HepG2 (cell line): ENCODE results near the gene CNOT8. TPM values are rescaled to one million over a fixed set of nuclear protein-coding genes. Genes with fewer than 3 reads are reported as not detected.

Source experiments
- GABPA ChIP-seq, 2 experiments: IDR thresholded peaks; 2 replicates each; pipeline ENCODE4 v1.6.1; 2011 to 2016; ENCODE audit warnings: low read depth in 2 of 2, low read length in 1 of 2, missing biosample characterization in 1 of 2, missing genetic modification characterization in 1 of 2
- IKZF4 ChIP-seq: sonication (generic); formaldehyde crosslinking; IDR thresholded peaks from 2 replicates; pipeline ENCODE4 v1.5.1; 2020; ENCODE audit warnings: borderline replicate concordance, mild to moderate bottlenecking, low read depth, missing genetic modification reagents; ENCODE audit errors: not compliant biosample characterization
- MTERF4 ChIP-seq: sonication (generic); formaldehyde crosslinking; IDR thresholded peaks from 2 replicates; pipeline ENCODE4 v1.8.0; 2023; ENCODE audit warnings: mild to moderate bottlenecking, missing genetic modification reagents
- NCOR1 ChIP-seq: fragments of 200-600 bp; sonication (generic); IDR thresholded peaks from 2 replicates; pipeline ENCODE4 v1.7.0; 2017; ENCODE audit warnings: antibody characterized with exemption, low read length, borderline replicate concordance
- NFE2L2 ChIP-seq: fragments of 150-350 bp; IDR thresholded peaks from 2 replicates; pipeline ENCODE4 v1.6.1; 2014; ENCODE audit warnings: low read length
- SMAD3 ChIP-seq: sonication (generic); formaldehyde crosslinking; IDR thresholded peaks from 2 replicates; pipeline ENCODE4 v1.4.0; 2020; ENCODE audit warnings: missing genetic modification reagents
- SP4 ChIP-seq: sonication (generic); formaldehyde crosslinking; IDR thresholded peaks from 2 replicates; pipeline ENCODE4 v1.8.1; 2023; ENCODE audit warnings: mild to moderate bottlenecking, missing genetic modification reagents
- ZFP41 ChIP-seq: sonication (generic); formaldehyde crosslinking; IDR thresholded peaks from 2 replicates; pipeline ENCODE4 v1.4.0; 2020; ENCODE audit warnings: mild to moderate bottlenecking, missing genetic modification reagents, borderline replicate concordance
- ZNF512B ChIP-seq: sonication (generic); formaldehyde crosslinking; IDR thresholded peaks from 2 replicates; pipeline ENCODE4 v1.5.1; 2020; ENCODE audit warnings: missing genetic modification reagents, mild to moderate bottlenecking, borderline replicate concordance
- ZNF552 ChIP-seq: sonication (generic); formaldehyde crosslinking; IDR thresholded peaks from 2 replicates; pipeline ENCODE4 v1.9.0; 2022; ENCODE audit warnings: missing genetic modification reagents, mild to moderate bottlenecking, borderline replicate concordance
- ZNF670 ChIP-seq: sonication (generic); formaldehyde crosslinking; IDR thresholded peaks from 2 replicates; pipeline ENCODE4 v1.8.0; 2022; ENCODE audit warnings: mild to moderate bottlenecking, missing genetic modification reagents, borderline replicate concordance
- ZSCAN22 ChIP-seq: sonication (generic); formaldehyde crosslinking; IDR thresholded peaks from 2 replicates; pipeline ENCODE4 v1.4.0; 2020; ENCODE audit warnings: mild to moderate bottlenecking, missing genetic modification reagents
- ZSCAN29 ChIP-seq: sonication (generic); formaldehyde crosslinking; conservative IDR thresholded peaks from 2 replicates; pipeline ENCODE4 v1.4.0; 2020; ENCODE audit warnings: mild to moderate bottlenecking, missing genetic modification reagents
- ZSCAN5A ChIP-seq: sonication (generic); formaldehyde crosslinking; IDR thresholded peaks from 2 replicates; pipeline ENCODE4 v1.8.0; 2022; ENCODE audit warnings: mild to moderate bottlenecking, missing genetic modification reagents, borderline replicate concordance
- polyA plus RNA-seq, 8 experiments: library from polyadenylated mRNA; depleted of rRNA in 3 of 8; stranded (reverse) in 7 of 8; unstranded in 1 of 8; fragments of >200 nt; fragmentation: Illumina TruSeq in 4 of 8; extraction: Trizol in 4 of 8; gene quantifications; 2 replicates each; pipeline versions ENCODE4 v1.2.1 to v1.2.3, GENCODE V29; 2011 to 2016; ENCODE audit warnings: low read depth in 4 of 8, missing spikeins in 1 of 8, mixed read lengths in 1 of 8; ENCODE audit not compliant: insufficient read depth in 1 of 8
- total RNA-seq, 5 experiments: library from RNA; depleted of rRNA; stranded (reverse); fragments of >200 nt; fragmentation: Illumina TruSeq; extraction: Trizol; gene quantifications; 2 replicates each; pipeline ENCODE4 v1.2.3, GENCODE V29; 2016; ENCODE audit warnings: low read depth in 1 of 5
- TF ChIP-seq, protein P1 (sequence below): sonication (generic); formaldehyde crosslinking; IDR thresholded peaks from 2 replicates; pipeline ENCODE4 v1.4.0; 2020; ENCODE audit warnings: missing genetic modification reagents
- TF ChIP-seq, protein P2 (sequence below): sonication (generic); formaldehyde crosslinking; IDR thresholded peaks from 2 replicates; pipeline ENCODE4 v1.5.0; 2020; ENCODE audit warnings: mild to moderate bottlenecking, missing genetic modification reagents
- TF ChIP-seq, protein P3 (sequence below): sonication (generic); formaldehyde crosslinking; IDR thresholded peaks from 2 replicates; pipeline ENCODE4 v1.8.0; 2022; ENCODE audit warnings: mild to moderate bottlenecking, missing genetic modification reagents; ENCODE audit not compliant: insufficient replicate concordance

The CNOT8 gene
- total and polyA plus RNA-seq, 2 of the 13 experiments (the other 11 are each of a cell fraction or from before 2014, with no cell fraction given) = 37.1 to 74.9 TPM

DNA sequence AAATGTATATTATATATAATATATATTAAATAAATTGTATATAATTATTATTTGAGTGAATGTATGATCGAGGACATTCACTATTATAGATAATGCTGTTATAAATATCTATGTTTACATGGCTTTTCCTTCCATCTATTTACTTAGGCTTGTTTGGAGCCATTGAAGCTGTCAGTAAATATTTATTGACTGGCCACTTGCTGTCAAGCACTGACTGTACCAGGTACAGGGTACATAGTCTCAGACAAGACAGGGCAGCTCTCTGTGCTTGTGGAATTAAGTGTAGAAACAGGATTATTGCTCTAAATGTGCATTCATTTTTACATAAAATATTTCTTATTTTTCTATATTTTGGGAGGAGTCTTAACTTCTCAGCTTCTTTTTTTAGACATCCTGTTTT, 24.4 kb upstream of the CNOT8 start (continued):
- TF ChIP-seq SMAD3 (no peak), ZNF670 (no peak), NCOR1 (no peak), NFE2L2 (no peak), MTERF4 (CRISPR knock-in tag) (no peak), IKZF4 (no peak), ZSCAN5A (CRISPR knock-in tag) (no peak), GABPA (IDR thresholded peaks at IDR 0.05; ENCODE audit: low read depth, low read length) (no peak), GABPA (CRISPR knock-in tag; IDR thresholded peaks at IDR 0.05; ENCODE audit: low read depth) (no peak), SP4 (CRISPR knock-in tag) (no peak), ZNF552 (CRISPR knock-in tag) (no peak), ZFP41 (CRISPR knock-in tag) (no peak), ZSCAN29 (0 out of 2 replicates have a peak, but pooled peaks have one; percentile 7), ZSCAN22 (CRISPR knock-in tag) (no peak), ZNF512B (CRISPR knock-in tag) (no peak)
- TF ChIP-seq, protein P1, sequence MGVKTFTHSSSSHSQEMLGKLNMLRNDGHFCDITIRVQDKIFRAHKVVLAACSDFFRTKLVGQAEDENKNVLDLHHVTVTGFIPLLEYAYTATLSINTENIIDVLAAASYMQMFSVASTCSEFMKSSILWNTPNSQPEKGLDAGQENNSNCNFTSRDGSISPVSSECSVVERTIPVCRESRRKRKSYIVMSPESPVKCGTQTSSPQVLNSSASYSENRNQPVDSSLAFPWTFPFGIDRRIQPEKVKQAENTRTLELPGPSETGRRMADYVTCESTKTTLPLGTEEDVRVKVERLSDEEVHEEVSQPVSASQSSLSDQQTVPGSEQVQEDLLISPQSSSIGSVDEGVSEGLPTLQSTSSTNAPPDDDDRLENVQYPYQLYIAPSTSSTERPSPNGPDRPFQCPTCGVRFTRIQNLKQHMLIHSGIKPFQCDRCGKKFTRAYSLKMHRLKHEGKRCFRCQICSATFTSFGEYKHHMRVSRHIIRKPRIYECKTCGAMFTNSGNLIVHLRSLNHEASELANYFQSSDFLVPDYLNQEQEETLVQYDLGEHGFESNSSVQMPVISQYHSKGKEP (CRISPR knock-in tag) = no peak
- TF ChIP-seq, protein P2, sequence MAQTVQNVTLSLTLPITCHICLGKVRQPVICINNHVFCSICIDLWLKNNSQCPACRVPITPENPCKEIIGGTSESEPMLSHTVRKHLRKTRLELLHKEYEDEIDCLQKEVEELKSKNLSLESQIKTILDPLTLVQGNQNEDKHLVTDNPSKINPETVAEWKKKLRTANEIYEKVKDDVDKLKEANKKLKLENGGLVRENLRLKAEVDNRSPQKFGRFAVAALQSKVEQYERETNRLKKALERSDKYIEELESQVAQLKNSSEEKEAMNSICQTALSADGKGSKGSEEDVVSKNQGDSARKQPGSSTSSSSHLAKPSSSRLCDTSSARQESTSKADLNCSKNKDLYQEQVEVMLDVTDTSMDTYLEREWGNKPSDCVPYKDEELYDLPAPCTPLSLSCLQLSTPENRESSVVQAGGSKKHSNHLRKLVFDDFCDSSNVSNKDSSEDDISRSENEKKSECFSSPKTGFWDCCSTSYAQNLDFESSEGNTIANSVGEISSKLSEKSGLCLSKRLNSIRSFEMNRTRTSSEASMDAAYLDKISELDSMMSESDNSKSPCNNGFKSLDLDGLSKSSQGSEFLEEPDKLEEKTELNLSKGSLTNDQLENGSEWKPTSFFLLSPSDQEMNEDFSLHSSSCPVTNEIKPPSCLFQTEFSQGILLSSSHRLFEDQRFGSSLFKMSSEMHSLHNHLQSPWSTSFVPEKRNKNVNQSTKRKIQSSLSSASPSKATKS = no peak
- TF ChIP-seq, protein P3, sequence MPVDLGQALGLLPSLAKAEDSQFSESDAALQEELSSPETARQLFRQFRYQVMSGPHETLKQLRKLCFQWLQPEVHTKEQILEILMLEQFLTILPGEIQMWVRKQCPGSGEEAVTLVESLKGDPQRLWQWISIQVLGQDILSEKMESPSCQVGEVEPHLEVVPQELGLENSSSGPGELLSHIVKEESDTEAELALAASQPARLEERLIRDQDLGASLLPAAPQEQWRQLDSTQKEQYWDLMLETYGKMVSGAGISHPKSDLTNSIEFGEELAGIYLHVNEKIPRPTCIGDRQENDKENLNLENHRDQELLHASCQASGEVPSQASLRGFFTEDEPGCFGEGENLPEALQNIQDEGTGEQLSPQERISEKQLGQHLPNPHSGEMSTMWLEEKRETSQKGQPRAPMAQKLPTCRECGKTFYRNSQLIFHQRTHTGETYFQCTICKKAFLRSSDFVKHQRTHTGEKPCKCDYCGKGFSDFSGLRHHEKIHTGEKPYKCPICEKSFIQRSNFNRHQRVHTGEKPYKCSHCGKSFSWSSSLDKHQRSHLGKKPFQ (CRISPR knock-in tag) = no peak
